Stimulated activated CD4-positive, alpha-beta T cell treated with anti-CD3 and anti-CD28 coated beads, Interleukin-15, amount 100 ng/mL, for 48 hours (primary cell): ENCODE results near the gene ALLC.
"Not testable (repeated sequence)": the region's sequence is repeated elsewhere in the genome, so short reads cannot be mapped to it uniquely, and the experiment has no call there.

Source experiments
- DNase-seq, 2 donors: peaks; one replicate each; pipeline ENCODE4 v3.0.0-alpha.2; 2020; ENCODE audit warnings: low read depth in 2 of 2

The ALLC gene

GRCh38 chr2:3655871-3656761 is 1.9 kb upstream of the ALLC start:
- DNase-seq: no peak

DNA sequence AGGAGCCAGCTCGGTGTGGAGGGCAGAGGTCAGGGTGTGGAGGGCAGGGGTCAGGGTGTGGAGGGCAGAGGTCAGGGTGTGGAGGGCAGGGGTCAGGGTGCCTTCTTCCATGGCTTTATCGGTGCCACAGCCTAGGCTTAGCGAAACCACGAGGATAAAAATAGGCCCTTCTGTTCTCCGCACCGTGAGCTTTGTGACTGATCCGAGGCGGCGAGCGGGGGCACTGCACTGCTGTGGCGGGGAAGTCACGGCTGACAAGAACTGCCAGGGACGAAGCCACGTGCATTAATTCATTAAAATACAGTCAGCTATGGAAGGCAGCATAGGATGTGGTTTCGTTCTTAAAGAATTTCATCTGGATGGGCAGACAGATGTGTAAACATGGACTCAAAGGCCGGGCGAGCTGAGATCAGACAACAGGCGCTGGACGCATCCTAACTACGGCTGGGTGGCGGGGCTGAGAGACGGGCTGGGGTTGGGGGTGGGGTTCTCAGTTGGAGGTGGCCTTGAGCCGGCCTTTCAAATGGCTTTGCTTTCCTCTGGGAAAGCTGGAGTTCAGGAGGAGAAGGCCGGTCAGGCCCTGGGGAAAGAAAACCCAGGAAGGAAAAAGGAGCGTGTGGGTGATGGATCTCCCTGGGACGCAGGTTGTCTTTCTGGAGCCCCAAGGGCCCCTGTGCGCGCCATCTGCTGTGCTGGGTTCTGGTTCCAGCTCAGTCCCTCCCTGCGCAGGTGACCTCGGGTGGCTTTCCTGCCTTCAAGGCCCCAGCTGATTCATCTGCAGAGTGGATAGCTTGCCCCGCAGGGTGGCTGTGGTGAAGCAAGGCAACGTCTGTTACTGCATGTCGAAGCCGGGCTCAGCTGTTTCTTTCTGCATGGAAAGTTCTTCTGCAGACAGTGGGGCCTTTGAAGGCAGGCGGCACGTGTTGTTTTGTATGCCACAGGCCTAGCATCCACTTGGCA is 958 bp upstream of the ALLC start:
- no peak for DNase-seq

DNA sequence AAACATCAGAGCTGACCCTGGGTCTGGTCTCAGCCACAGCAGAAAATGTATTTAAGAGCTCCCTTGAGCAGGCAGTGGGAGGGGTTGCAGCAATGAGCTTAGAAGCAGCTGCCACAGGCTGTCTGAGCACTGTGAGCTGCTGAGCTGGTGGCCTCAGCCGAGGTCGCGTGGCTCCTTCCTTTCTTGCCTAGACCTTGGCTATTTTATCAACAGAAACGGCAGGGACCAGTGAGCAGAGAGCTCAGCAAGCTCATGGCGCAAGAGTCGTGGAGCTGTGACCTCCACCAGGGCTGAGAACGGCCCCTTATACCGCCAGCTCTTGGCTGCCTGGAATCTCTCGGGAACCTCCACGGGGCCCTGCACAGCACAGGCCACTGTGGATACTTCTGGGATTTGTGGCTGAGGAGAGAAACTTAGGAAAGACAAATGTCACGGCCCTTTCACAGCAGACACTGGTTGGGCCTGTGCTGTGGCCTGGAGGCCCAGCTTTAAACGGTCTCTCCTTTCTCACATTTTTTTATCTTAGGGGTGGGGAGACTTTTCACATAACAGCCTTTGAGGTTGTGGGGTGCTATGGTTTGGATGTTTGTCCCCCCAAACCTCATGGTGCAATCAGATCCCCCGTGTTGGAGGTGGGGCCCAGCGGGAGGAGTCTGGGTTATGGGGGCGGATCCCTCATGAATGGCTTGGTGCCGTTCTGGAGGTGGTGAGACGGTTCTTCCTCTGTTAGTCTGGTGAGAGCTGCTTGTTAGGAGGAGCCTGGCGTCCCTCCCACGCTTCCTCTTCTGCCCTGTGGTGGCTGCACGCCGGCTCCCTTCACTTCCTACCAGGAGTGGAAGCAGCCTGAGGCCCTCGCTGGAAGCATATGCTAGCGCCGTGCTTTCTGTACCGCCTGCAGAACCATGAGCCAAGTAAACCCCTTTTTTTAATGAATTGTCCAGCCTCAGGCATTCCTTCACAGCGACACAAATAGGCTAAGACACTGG is 1.7 kb downstream of the ALLC start:
- no peak for DNase-seq

DNA sequence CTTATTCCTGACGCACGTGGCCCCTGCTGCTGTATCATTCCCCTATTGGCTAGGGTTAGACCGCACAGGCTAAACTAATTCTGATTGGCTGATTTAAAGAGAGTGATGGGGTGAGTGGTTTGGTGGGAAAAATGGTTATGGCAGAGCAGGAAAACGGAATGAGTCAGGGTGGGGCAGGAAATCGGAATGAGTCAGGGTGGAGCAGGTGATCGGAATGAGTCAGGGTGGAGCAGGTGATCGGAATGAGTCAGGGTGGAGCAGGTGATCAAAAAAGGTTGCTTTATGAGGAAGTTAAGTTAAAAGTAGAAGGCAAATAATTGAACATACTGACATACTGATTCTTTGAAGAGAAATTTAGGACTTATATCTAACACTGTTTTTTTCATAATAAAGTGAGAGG is 2.6 kb downstream of the ALLC start:
- not testable (repeated sequence) for DNase-seq

- DNase-seq: no peak
These were observed 3.2 kb downstream of the ALLC start for GRCh38 chr2:3661149-3661660.

DNA sequence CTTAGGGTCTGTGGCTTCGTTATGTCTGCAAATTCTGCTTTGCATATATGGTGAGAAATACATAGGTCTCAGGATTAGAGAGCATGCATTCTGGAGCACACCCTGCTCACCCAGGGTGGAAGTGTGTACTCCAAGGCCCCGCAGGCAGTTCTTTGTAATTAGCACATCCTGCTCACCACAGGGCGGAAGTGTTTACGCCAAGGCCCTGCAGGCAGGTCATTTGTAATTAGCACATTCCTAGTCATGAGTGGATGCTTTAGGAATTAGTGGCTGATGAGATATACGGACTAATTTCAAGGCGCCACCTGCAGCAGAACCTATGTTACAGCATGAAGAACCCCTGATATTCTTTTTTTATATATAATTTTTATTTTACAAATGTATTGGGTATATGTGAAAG is 4.2 kb downstream of the ALLC start:
- DNase-seq: no peak

GRCh38 chr2:3664118-3664517 is 6.1 kb downstream of the ALLC start:
- no peak for DNase-seq

DNA sequence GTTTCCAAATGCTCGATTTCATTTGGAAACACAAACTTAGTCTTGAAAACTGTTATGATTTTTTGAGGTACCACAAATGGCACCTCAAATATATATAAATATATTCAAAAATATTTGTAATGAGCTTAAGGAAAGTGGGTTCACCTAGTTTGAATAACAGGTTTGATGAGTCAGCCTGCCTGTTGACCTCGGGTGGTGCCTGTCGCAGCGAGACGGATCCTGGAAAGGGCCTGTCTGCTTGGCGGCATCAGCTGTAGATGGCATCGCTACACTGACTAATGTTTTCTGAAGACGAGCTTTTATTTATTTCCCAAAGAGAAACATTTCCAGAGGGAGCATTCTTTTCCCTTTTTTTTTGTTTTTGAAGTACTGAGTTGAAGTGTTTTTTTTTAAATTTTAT is 6.9 kb downstream of the ALLC start:
- no peak for DNase-seq

DNA sequence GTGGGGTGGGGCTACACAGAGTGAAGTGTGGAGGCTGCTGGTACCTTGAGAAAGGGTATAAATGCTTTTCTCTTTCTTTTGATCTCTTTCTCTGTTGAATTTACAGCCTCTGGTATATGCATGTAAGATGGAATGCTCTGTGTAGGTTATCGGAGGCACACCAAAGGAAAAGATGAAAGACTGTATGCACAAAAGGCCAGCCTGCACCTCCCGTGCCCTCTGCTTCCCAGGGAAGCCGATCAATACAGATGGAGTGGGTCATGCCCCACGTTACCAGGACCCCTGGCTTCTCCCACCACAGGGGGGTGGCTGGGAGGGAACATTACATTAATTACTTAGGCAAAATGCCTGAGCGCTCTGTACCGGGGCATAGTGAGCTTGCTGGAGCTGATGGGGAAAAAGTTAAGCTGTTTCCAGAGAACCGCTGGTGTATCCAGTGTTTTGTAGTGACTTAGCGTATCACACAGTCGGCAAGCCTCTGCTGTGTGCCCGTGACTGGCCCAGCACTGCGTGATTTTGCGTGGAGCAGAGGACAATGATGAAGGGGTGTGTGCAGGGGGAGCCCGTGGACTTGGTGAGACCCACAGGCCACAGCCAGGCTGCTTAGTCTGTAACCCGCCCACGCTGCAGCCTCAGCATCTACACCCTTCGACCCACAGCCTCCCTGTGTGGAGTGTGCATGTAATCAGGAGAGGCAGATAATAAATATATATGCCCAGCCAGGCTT is 8.0 kb downstream of the ALLC start:
- no peak for DNase-seq

DNA sequence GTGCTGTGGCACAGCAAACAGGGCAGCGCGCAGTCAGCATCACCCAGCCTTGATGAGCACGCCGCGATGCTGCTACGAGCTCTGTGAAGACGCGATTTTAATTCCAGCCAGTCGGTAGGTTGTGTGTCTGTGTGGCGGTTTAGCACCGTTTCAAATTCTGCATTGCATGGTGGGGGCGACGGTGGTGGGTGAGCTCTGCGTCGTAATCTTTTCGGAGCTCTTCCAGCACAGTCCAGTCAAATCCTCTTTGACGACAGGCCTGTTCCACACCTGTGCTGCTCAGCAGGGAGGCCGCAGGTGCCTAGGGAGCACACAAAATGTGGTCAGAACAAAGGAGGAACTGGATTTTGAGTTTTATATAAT is 8.6 kb downstream of the ALLC start:
- DNase-seq: no peak

DNA sequence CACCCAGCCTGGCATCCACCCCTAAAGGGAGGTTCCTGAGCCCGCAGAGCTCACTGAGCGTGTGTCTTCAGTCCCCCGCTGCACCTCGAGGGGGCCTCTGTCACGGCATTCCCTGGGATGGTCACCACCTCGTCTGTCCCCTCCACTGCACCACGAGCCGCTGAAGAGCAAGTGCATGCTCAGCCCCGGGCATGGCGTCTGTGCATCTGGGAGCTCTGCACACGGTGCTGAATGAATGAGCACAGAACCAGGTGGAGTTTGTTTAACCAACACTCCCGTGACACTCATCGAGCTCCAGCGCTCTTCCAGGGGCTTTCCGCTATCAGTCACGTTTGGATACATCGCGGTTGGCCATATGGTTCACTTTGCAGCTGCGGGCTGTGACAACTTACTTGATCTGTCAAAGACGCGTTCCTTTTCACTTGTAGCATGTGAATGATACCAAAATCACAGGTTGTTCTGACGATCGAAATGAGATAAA is 9.2 kb downstream of the ALLC start:
- no peak for DNase-seq

- no peak for DNase-seq
These were observed 11.7 kb downstream of the ALLC start for GRCh38 chr2:3669656-3670055.

DNA sequence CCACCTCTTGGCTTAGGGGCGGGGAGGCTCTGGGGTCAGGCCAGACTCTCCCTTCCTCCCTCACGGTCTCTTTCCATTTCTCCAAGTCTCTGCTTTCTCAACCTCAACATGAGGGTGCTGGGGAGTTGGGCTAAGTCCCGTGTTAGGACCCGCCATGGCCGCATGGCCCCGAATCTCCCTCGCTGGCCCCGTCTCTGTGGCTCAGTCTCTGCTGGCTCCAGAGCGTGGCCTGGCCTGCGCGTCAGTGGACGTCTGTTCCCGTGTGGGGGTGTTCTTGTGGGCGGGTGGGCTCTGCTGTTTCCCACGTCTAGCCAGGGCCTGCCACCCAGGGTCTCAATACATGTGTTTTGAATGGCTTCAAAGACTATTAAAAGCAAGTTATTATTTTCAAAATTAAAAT is 12.4 kb downstream of the ALLC start:
- DNase-seq: no peak

- DNase-seq: no peak
These were observed 12.9 kb downstream of the ALLC start for GRCh38 chr2:3670941-3671340.

- no peak for DNase-seq
These were observed 15.1 kb downstream of the ALLC start for GRCh38 chr2:3672861-3673678.

DNA sequence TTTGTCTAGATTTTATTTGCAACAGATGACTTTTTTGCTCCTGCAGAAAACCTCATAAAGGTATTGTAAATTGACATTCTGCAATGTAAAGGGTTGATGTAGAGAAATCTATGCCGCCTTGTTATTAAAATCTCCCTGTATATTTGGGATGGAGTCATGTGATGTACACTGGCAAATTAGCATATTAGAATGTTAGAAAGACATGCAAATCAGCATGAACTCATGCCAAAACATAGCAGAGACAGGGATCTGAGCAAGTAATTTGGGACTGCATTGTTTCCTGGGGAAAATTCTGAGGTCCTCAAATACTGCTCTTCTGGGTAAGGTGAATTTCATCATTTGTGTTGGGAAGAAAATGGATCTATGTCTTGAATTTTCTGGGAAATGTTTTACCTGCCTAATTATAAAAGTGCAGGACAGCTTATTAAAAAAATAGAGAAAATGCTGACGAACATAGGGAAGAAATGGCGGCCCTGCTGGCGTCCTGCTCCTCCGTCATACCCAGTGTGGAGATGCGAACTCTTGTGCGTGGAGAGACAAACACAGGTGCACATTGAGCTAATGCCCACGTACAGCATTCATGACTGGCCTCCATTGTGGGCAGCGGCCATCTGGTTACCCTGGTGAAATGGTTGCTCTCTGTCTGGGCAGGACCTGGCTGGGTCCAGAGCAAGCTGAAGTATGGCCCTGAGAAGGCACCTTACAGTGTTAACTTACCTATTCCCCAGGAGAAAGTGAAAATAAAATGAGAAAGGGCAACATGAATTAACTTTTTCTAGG is 16.3 kb downstream of the ALLC start:
- no peak for DNase-seq

- no peak for DNase-seq
These were observed 17.7 kb downstream of the ALLC start for GRCh38 chr2:3675687-3676086.

- no peak for DNase-seq
These were observed 19.4 kb downstream of the ALLC start for GRCh38 chr2:3677436-3677835.

- DNase-seq: no peak
These were observed 20.2 kb downstream of the ALLC start for GRCh38 chr2:3678212-3678611.
